IMR-90 (cell line): ENCODE results near the gene SERPINB2. TPM values are rescaled to one million over a fixed set of nuclear protein-coding genes. Genes with fewer than 3 reads are reported as not detected.

ENCODE experiments used
- ATAC-seq: fragments of 200-7000 bp; cut with Tn5 transposase; 2 replicates; pipeline ENCODE4 v1.9.1; 2020; ENCODE audit warnings: low read depth, mild to moderate bottlenecking, moderate library complexity
- BruUV-seq: library from RNA; stranded (reverse); fragments of 400-500 nt; replicated peaks from 2 replicates; lab custom pipeline; 2021; lab: Mats Ljungman, UMichigan
- CTCF ChIA-PET: fragments of 300-600 bp; formaldehyde crosslinking; extraction: SDS; loops from one replicate; lab custom pipeline; 2021; ENCODE audit warnings: antibody characterized with exemption; lab: Yijun Ruan, JAX
- POLR2A ChIA-PET: fragments of 300-600 bp; sonication (Branson Sonifier 250); formaldehyde crosslinking; loops from one replicate; lab custom pipeline; 2022; ENCODE audit warnings: antibody characterized with exemption; ENCODE audit not compliant: unreplicated experiment; lab: Charles Lee
- DNase-seq: peaks from one replicate; pipeline ENCODE4 v3.0.0; 2013
- H2AFZ ChIP-seq: replicated peaks from 2 replicates; pipeline ENCODE3; 2013; ENCODE audit warnings: low read length, mild to moderate bottlenecking; ENCODE audit not compliant: poor library complexity
- H2AK5ac ChIP-seq: 2 replicates; pipeline ENCODE4 v1.6.1; 2013; ENCODE audit warnings: low read depth, low read length, inconsistent platforms
- H2AK9ac ChIP-seq: replicated peaks from 2 replicates; pipeline ENCODE3; 2013; ENCODE audit warnings: mild to moderate bottlenecking, low read depth, low read length, moderate library complexity; ENCODE audit not compliant: poor library complexity
- H2BK120ac ChIP-seq: 2 replicates; pipeline ENCODE4 v1.6.1; 2013; ENCODE audit warnings: low read depth, low read length, inconsistent platforms
- H2BK15ac ChIP-seq: 3 replicates; pipeline ENCODE4 v1.6.1; 2013; ENCODE audit warnings: low read depth, low read length, inconsistent platforms
- H2BK20ac ChIP-seq: 2 replicates; pipeline ENCODE4 v1.6.1; 2013; ENCODE audit warnings: low read depth, mild to moderate bottlenecking, inconsistent platforms, low read length, moderate library complexity
- H2BK5ac ChIP-seq: 2 replicates; pipeline ENCODE4 v1.6.1; 2013; ENCODE audit warnings: mild to moderate bottlenecking, low read depth, low read length, inconsistent platforms; ENCODE audit not compliant: poor library complexity, severe bottlenecking
- H3K14ac ChIP-seq: replicated peaks from 2 replicates; pipeline ENCODE4 v1.6.1; 2013; ENCODE audit warnings: low read depth, low read length, inconsistent platforms
- H3K18ac ChIP-seq: 2 replicates; pipeline ENCODE4 v1.6.1; 2013; ENCODE audit warnings: low read depth, low read length, control low read depth
- H3K23ac ChIP-seq: 2 replicates; pipeline ENCODE4 v1.6.1; 2013; ENCODE audit warnings: low read depth, low read length, inconsistent platforms
- H3K27ac ChIP-seq: 2 replicates; pipeline ENCODE4 v1.5.1; 2013; ENCODE audit warnings: mild to moderate bottlenecking, control low read depth, low read length; ENCODE audit not compliant: insufficient read depth
- H3K27me3 ChIP-seq: 2 replicates; pipeline ENCODE4 v1.6.1; 2013; ENCODE audit warnings: low read length; ENCODE audit not compliant: control insufficient read depth, insufficient read depth
- H3K36me3 ChIP-seq: 2 replicates; pipeline ENCODE4 v1.6.1; 2013; ENCODE audit warnings: low read length, mixed read lengths; ENCODE audit not compliant: control insufficient read depth, insufficient read depth
- H3K4ac ChIP-seq: 2 replicates; pipeline ENCODE4 v1.6.1; 2013; ENCODE audit warnings: low read depth, low read length, inconsistent platforms
- H3K4me1 ChIP-seq: 2 replicates; pipeline ENCODE4 v1.6.1; 2013; ENCODE audit warnings: low read length, mixed read lengths; ENCODE audit not compliant: control insufficient read depth, insufficient read depth
- H3K4me2 ChIP-seq: 2 replicates; pipeline ENCODE4 v1.6.1; 2013; ENCODE audit warnings: low read depth, mild to moderate bottlenecking, control low read depth, low read length, moderate library complexity
- H3K4me3 ChIP-seq: 2 replicates; pipeline ENCODE4 v1.5.1; 2013; ENCODE audit warnings: low read depth, mild to moderate bottlenecking, control low read depth, low read length, moderate library complexity; ENCODE audit not compliant: insufficient read depth
- H3K56ac ChIP-seq: 2 replicates; pipeline ENCODE4 v1.6.1; 2013; ENCODE audit warnings: low read length, inconsistent platforms; ENCODE audit not compliant: insufficient read depth; ENCODE audit errors: extremely low read depth
- H3K79me1 ChIP-seq, 2 experiments: 2 replicates each; pipeline ENCODE4 v1.6.1; 2013; ENCODE audit warnings: low read length in 2 of 2, inconsistent platforms in 1 of 2, low read depth in 1 of 2
- H3K9ac ChIP-seq: 2 replicates; pipeline ENCODE4 v1.6.1; 2013; ENCODE audit warnings: low read depth, low read length, control low read depth
- H3K9me1 ChIP-seq: 2 replicates; pipeline ENCODE4 v1.6.1; 2013; ENCODE audit warnings: low read length, inconsistent platforms; ENCODE audit not compliant: insufficient read depth
- H3K9me3 ChIP-seq: 2 replicates; pipeline ENCODE4 v1.6.1; 2013; ENCODE audit warnings: low read length; ENCODE audit not compliant: control insufficient read depth, insufficient read depth
- H4K20me1 ChIP-seq: 2 replicates; pipeline ENCODE4 v1.6.1; 2013; ENCODE audit warnings: low read length, inconsistent platforms; ENCODE audit not compliant: insufficient read depth
- H4K5ac ChIP-seq: 2 replicates; pipeline ENCODE4 v1.6.1; 2013; ENCODE audit warnings: mild to moderate bottlenecking, low read depth, low read length, control low read depth
- H4K8ac ChIP-seq, 2 experiments: 2 replicates each; pipeline ENCODE4 v1.6.1; 2013; ENCODE audit warnings: low read depth in 2 of 2, low read length in 2 of 2, control low read depth in 1 of 2, inconsistent platforms in 1 of 2
- H4K91ac ChIP-seq: 2 replicates; pipeline ENCODE4 v1.6.1; 2013; ENCODE audit warnings: low read depth, low read length, inconsistent platforms; ENCODE audit not compliant: insufficient read depth
- CEBPB ChIP-seq: IDR thresholded peaks from 2 replicates; pipeline ENCODE4 v1.6.1; 2012; ENCODE audit warnings: low read depth, low read length, improper control_type of control experiment
- CHD1 ChIP-seq: IDR thresholded peaks from 2 replicates; pipeline ENCODE4 v1.6.1; 2012; ENCODE audit warnings: low read depth, low read length, improper control_type of control experiment
- WGBS, 2 experiments: methylation state at CpG; one replicate each; pipeline versions ENCODE4 v1.1.5 to v1.1.7; 2013; ENCODE audit warnings: missing lambda C conversion rate in 2 of 2; ENCODE audit not compliant: insufficient read length in 1 of 2; ENCODE audit errors: extremely low coverage in 2 of 2; 5-methylcytosine and 5-hydroxymethylcytosine counted together
- dilution Hi-C: fragments of 300-500 bp; cut with HindIII; formaldehyde crosslinking; loops from one replicate; pipeline ENCODE4 v1.14.3; 2018; ENCODE audit warnings: low sequenced_read_pairs; ENCODE audit not compliant: unreplicated experiment
- in situ Hi-C: fragments of 300-500 bp; cut with MboI; formaldehyde crosslinking; loops from 3 replicates; pipeline ENCODE4 v1.14.3; 2019; ENCODE audit warnings: low sequenced_read_pairs, inconsistent platforms, mixed read lengths
- intact Hi-C: fragments of 100-400 bp; cut with micrococcal nuclease; formaldehyde crosslinking; loops from 2 replicates; pipeline ENCODE4 v1.10.0; 2022
- polyA plus RNA-seq, 3 experiments: library from polyadenylated mRNA; depleted of rRNA; stranded (reverse); fragments of >200 nt; gene quantifications; 2 replicates each; pipeline ENCODE4 v1.2.3, GENCODE V29; 2012; ENCODE audit warnings: low replicate concordance in 1 of 3
- total RNA-seq: library from RNA; depleted of rRNA; stranded (reverse); fragments of >200 nt; gene quantifications from 2 replicates; pipeline ENCODE4 v1.2.3, GENCODE V29; 2012

The SERPINB2 gene
- total and polyA plus RNA-seq, 2 of the 4 experiments (the other 2 are of a cell fraction) = 32.1 to 43.0 TPM

DNA sequence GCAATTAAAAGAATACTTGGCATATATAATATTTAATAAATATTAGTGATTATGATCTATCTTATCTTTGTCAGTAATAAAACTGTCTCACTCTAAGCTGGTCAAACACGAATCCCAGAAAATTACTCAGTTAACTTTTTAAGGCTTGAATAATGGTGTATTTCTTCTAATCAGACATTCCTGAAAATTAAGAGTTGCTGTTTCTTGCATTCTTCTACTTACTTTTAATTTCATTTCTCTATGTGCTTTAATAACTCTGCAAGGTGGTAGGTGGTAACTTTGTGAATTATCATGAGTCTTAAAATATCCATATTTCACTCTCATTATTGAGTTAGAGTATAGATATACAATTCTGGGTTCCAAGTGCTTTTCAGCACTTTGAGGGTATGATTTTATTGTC, 17.2 kb downstream of the SERPINB2 start:
- Histone ChIP-seq H3K14ac (no peak overlapping the region), H3K23ac (no peak overlapping the region), H3K9me3 (no peaks in the 10 kb centered on the region), H2BK20ac (no peak overlapping the region), H3K36me3 (no peaks in the 10 kb centered on the region), H3K27me3 (peaks cover 2% of the 10 kb centered on the region; the same call in 1 of the 2 replicates), H3K9me1 (no peaks in the 10 kb centered on the region), H2BK120ac (no peak overlapping the region), H4K8ac (no peak overlapping the region), H4K5ac (no peak overlapping the region), H4K20me1 (no peaks in the 10 kb centered on the region), H3K4me3 (no peak overlapping the region), H3K18ac (no peak overlapping the region), H3K56ac (no peak overlapping the region), H4K91ac (no peak overlapping the region), H2AK5ac (no peak overlapping the region), H3K4me1 (no peaks in the 10 kb centered on the region), H3K79me1 (no peaks in the 10 kb centered on the region), H3K9ac (no peak overlapping the region), H2BK5ac (no peak overlapping the region), H3K27ac (no peak overlapping the region), H3K4me2 (no peak overlapping the region), H2AK9ac (no peak overlapping the region), H2AFZ (no peak overlapping the region), H3K4ac (no peak overlapping the region), H2BK15ac (no peak overlapping the region)
- no CpG with 5 or more reads among the region's 1 CpG for WGBS, 2 experiments
- in situ Hi-C loops = no loop called here
- CTCF ChIA-PET = no interaction called here
- TF ChIP-seq CEBPB = no peak
- TF ChIP-seq CHD1 = no peak
- POLR2A ChIA-PET = no interaction called here
- intact Hi-C loops = no loop called here
- dilution Hi-C loops = no loop called here
- DNase-seq = no peak
- BruUV-seq = no TSS peak
- ATAC-seq = no peak
